H1 (cell line): ENCODE results near the gene SMARCC1. TPM values are rescaled to one million over a fixed set of nuclear protein-coding genes. Genes with fewer than 3 reads are reported as not detected.

Source experiments
- ZNF274 ChIP-seq: IDR thresholded peaks from 2 replicates; pipeline ENCODE4 v1.7.0; 2012; ENCODE audit warnings: low read length, borderline replicate concordance; ENCODE audit errors: extremely low read depth
- polyA plus RNA-seq, 7 experiments: library from polyadenylated mRNA; depleted of rRNA in 3 of 7; stranded (reverse) in 5 of 7; unstranded in 2 of 7; fragments of >200 nt in 5 of 7; fragments of 200-250 nt in 2 of 7; gene quantifications; 1 replicate in 5 of 7; 2 replicates in 1 of 7; 4 replicates in 1 of 7; pipeline versions ENCODE4 v1.2.1 to v1.2.3, GENCODE V29; 2011 to 2013; ENCODE audit warnings: missing spikeins in 2 of 7, mixed read lengths in 2 of 7
- total RNA-seq: library from RNA; stranded (reverse); fragmentation: NEBNext Ultra II Directional; extraction: Animal tissue kit (Norgen Biotek cat#: 25700); gene quantifications from 2 replicates; pipeline ENCODE4 v1.2.1, GENCODE V29; 2021

Gene SMARCC1
- total and polyA plus RNA-seq, 2 of the 8 experiments (the other 6 are each of a cell fraction or from before 2014, with no cell fraction given) = 64.1 to 335 TPM

DNA sequence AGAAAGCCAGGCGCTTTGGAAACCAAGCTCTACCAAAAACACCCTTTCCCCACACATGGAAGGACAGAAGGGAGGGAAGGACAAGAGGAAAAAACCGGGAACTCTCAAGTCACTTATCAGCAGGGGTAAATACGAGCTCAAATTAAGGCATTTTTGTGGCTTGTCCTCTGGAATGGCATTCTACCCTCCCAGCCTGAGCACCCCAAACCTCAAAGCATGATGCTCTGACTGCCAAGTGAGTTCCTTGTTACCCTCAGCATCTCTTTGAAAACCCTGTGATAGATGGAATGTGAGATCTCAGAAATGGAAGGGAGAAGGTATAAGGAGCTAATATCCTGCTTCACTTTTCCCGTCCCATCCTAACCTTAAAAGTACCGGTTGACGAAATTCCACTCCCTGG, 194.9 kb downstream of the SMARCC1 start (continued):
- no peak for TF ChIP-seq ZNF274
